ENCODE measurements around the gene ATP5F1D.
A peak's percentile ranks its signal among the peaks of the same experiment; 100 is the strongest.
"Not testable (repeated sequence)": the region's sequence is repeated elsewhere in the genome, so short reads cannot be mapped to it uniquely, and the experiment has no call there.

Gene ATP5F1D

GRCh38 chr19:1246265-1247087 is 4.9 kb downstream of the ATP5F1D start:
- DNase-seq; H3K27me3 Mint-ChIP-seq; H3K27ac Mint-ChIP-seq; H3K36me3 Mint-ChIP-seq (ENCODE audit: low read depth); H3K4me3 Mint-ChIP-seq; H3K9me3 Mint-ChIP-seq; ATAC-seq: not testable (repeated sequence)
- peaks cover 14% of the 10 kb centered on the region for H3K4me1 Mint-ChIP-seq

GRCh38 chr19:1247748-1248138 is 6.2 kb downstream of the ATP5F1D start:
- DNase-seq, result no peak
- H3K4me1 Mint-ChIP-seq, result peaks cover 19% of the 10 kb centered on the region
- peak overlapping the region; percentile 76 for H3K4me3 Mint-ChIP-seq
- H3K27ac Mint-ChIP-seq, result no peak overlapping the region
- ATAC-seq, result no peak
- peaks cover 13% of the 10 kb centered on the region for H3K36me3 Mint-ChIP-seq (ENCODE audit: low read depth)
- no peaks in the 10 kb centered on the region for H3K9me3 Mint-ChIP-seq
- no peaks in the 10 kb centered on the region for H3K27me3 Mint-ChIP-seq

- Mint-ChIP-seq H3K27me3 (no peaks in the 10 kb centered on the region), H3K9me3 (no peaks in the 10 kb centered on the region), H3K4me3 (peak within 1 kb of the TSS; percentile 76), H3K36me3 (ENCODE audit: low read depth) (peaks cover 11% of the 10 kb centered on the region), H3K27ac (peak within 1 kb of the TSS; percentile 81), H3K4me1 (peaks cover 15% of the 10 kb centered on the region)
- peak; percentile 77 for DNase-seq
- ATAC-seq, result peak; percentile 5
Observed at GRCh38 chr19:1248139-1248785, 6.7 kb downstream of the ATP5F1D start, which contains the start of gene MIDN. Gene MIDN (plus strand): TSS chr19:1248583. CDS start chr19:1250297, 1,714 bp downstream.

- peak; percentile 1 for ATAC-seq
- Mint-ChIP-seq H3K4me1 (peaks cover 17% of the 10 kb centered on the region), H3K27me3 (no peaks in the 10 kb centered on the region), H3K36me3 (ENCODE audit: low read depth) (peaks cover 13% of the 10 kb centered on the region), H3K9me3 (no peaks in the 10 kb centered on the region), H3K4me3 (peak overlapping the region; percentile 76), H3K27ac (peak overlapping the region; percentile 81)
- peak; percentile 85 for DNase-seq
Observed at GRCh38 chr19:1248786-1249297, 7.3 kb downstream of the ATP5F1D start.

GRCh38 chr19:1249298-1249989 is 7.9 kb downstream of the ATP5F1D start:
- H3K4me3 Mint-ChIP-seq, result peak overlapping the region; percentile 75
- no peaks in the 10 kb centered on the region for H3K9me3 Mint-ChIP-seq
- peaks cover 18% of the 10 kb centered on the region for H3K4me1 Mint-ChIP-seq
- DNase-seq (peak; percentile 95), ATAC-seq (peak; percentile 30)
- H3K27me3 Mint-ChIP-seq, result no peaks in the 10 kb centered on the region
- H3K27ac Mint-ChIP-seq, result peak overlapping the region; percentile 78
- H3K36me3 Mint-ChIP-seq (ENCODE audit: low read depth), result peaks cover 14% of the 10 kb centered on the region

- H3K27me3 Mint-ChIP-seq, result no peaks in the 10 kb centered on the region
- H3K36me3 Mint-ChIP-seq (ENCODE audit: low read depth), result peaks cover 20% of the 10 kb centered on the region
- ATAC-seq (no peak), DNase-seq (no peak)
- peaks cover 19% of the 10 kb centered on the region for H3K4me1 Mint-ChIP-seq
- peak overlapping the region; percentile 75 for H3K4me3 Mint-ChIP-seq
- H3K9me3 Mint-ChIP-seq, result no peaks in the 10 kb centered on the region
- peak overlapping the region; percentile 78 for H3K27ac Mint-ChIP-seq
Observed at GRCh38 chr19:1249990-1250436, 8.5 kb downstream of the ATP5F1D start.

GRCh38 chr19:1250437-1251260 is 9.1 kb downstream of the ATP5F1D start:
- Mint-ChIP-seq H3K9me3 (no peaks in the 10 kb centered on the region), H3K36me3 (ENCODE audit: low read depth) (peaks cover 22% of the 10 kb centered on the region), H3K27me3 (no peaks in the 10 kb centered on the region), H3K4me1 (peaks cover 19% of the 10 kb centered on the region), H3K27ac (peak overlapping the region; percentile 93), H3K4me3 (peak overlapping the region; percentile 93)
- ATAC-seq (no peak), DNase-seq (peak; percentile 57)

GRCh38 chr19:1251330-1252220 is 10.0 kb downstream of the ATP5F1D start:
- H3K27ac Mint-ChIP-seq, result peak overlapping the region; percentile 93
- DNase-seq, result peak; percentile 71
- peaks cover 23% of the 10 kb centered on the region for H3K4me1 Mint-ChIP-seq
- H3K36me3 Mint-ChIP-seq (ENCODE audit: low read depth), result peaks cover 22% of the 10 kb centered on the region
- peak; percentile 0 for ATAC-seq
- H3K4me3 Mint-ChIP-seq, result peak overlapping the region; percentile 93
- H3K9me3 Mint-ChIP-seq, result no peaks in the 10 kb centered on the region
- no peaks in the 10 kb centered on the region for H3K27me3 Mint-ChIP-seq

- Mint-ChIP-seq H3K36me3 (ENCODE audit: low read depth) (peaks cover 23% of the 10 kb centered on the region), H3K27ac (peak overlapping the region; percentile 77), H3K27me3 (no peaks in the 10 kb centered on the region), H3K9me3 (no peaks in the 10 kb centered on the region), H3K4me1 (peaks cover 24% of the 10 kb centered on the region), H3K4me3 (peak overlapping the region; percentile 93)
- DNase-seq, result peak; percentile 81
- ATAC-seq, result peak; percentile 22
Observed at GRCh38 chr19:1252221-1252820, 10.8 kb downstream of the ATP5F1D start.

GRCh38 chr19:1252821-1253513 is 11.4 kb downstream of the ATP5F1D start:
- Mint-ChIP-seq H3K36me3 (ENCODE audit: low read depth) (peaks cover 28% of the 10 kb centered on the region), H3K27me3 (no peaks in the 10 kb centered on the region), H3K27ac (peak overlapping the region; percentile 87), H3K4me1 (peaks cover 31% of the 10 kb centered on the region), H3K9me3 (no peaks in the 10 kb centered on the region), H3K4me3 (peak overlapping the region; percentile 93)
- peak; percentile 88 for DNase-seq
- peak; percentile 60 for ATAC-seq

- peaks cover 29% of the 10 kb centered on the region for H3K36me3 Mint-ChIP-seq (ENCODE audit: low read depth)
- H3K27me3 Mint-ChIP-seq, result no peaks in the 10 kb centered on the region
- H3K27ac Mint-ChIP-seq, result peak overlapping the region; percentile 87
- no peaks in the 10 kb centered on the region for H3K9me3 Mint-ChIP-seq
- DNase-seq, result no peak
- H3K4me3 Mint-ChIP-seq, result peak overlapping the region; percentile 93
- ATAC-seq, result no peak
- peaks cover 37% of the 10 kb centered on the region for H3K4me1 Mint-ChIP-seq
Observed at GRCh38 chr19:1253514-1254080, 12.0 kb downstream of the ATP5F1D start.

GRCh38 chr19:1254081-1254527 is 12.6 kb downstream of the ATP5F1D start:
- H3K9me3 Mint-ChIP-seq, result no peaks in the 10 kb centered on the region
- peak overlapping the region; percentile 59 for H3K27ac Mint-ChIP-seq
- peaks cover 29% of the 10 kb centered on the region for H3K36me3 Mint-ChIP-seq (ENCODE audit: low read depth)
- H3K4me1 Mint-ChIP-seq, result peaks cover 42% of the 10 kb centered on the region
- H3K27me3 Mint-ChIP-seq, result no peaks in the 10 kb centered on the region
- ATAC-seq, result no peak
- DNase-seq, result no peak
- no peak overlapping the region for H3K4me3 Mint-ChIP-seq
